ENCODE results near the gene FBP1. TPM values are rescaled to one million over a fixed set of nuclear protein-coding genes. Genes with fewer than 3 reads are reported as not detected.

The FBP1 gene
- total RNA-seq, 1 donor from 2014 or later, result not detected

DNA sequence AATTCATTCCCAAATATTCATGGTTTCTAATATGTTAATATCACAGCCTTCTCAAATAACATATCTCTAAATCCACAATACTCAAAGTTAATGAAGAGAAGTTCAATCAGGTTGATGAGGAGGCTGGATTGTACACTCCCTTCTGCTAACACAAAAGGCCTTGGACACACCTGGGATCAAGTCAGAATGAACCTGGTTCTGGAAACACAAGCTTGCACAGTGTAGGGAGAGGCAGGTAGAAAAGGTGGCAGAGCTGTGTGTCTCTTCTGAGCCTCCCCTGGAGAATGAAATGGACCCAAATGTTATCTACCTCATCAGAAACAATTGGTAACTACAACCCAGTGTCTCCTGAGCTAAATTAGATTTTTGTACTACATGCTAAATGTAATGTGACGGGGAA is 40.7 kb upstream of the FBP1 start:
- TF ChIP-seq, protein P1, sequence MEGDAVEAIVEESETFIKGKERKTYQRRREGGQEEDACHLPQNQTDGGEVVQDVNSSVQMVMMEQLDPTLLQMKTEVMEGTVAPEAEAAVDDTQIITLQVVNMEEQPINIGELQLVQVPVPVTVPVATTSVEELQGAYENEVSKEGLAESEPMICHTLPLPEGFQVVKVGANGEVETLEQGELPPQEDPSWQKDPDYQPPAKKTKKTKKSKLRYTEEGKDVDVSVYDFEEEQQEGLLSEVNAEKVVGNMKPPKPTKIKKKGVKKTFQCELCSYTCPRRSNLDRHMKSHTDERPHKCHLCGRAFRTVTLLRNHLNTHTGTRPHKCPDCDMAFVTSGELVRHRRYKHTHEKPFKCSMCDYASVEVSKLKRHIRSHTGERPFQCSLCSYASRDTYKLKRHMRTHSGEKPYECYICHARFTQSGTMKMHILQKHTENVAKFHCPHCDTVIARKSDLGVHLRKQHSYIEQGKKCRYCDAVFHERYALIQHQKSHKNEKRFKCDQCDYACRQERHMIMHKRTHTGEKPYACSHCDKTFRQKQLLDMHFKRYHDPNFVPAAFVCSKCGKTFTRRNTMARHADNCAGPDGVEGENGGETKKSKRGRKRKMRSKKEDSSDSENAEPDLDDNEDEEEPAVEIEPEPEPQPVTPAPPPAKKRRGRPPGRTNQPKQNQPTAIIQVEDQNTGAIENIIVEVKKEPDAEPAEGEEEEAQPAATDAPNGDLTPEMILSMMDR (IDR thresholded peaks at IDR 0.05), result no peak

DNA sequence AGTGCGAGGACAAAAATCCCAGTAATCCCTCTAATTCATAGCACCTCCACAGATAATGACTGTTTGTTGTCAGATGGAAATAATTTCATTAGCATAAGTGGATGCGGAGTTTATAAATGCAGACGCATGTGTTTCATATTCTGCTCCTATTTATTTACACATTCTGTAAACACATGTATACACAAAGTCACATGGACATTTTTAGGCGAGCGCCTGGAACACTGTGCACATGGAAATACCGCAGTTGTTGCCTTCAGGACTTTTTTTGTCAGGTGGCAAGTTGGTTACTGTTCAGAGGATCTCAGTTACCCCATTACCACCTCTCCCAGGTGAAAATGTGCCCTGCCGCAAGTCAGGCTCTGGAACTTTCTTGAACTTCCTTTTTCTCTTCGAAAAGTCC is 40.3 kb upstream of the FBP1 start:
- H3K36me3 Mint-ChIP-seq (ENCODE audit: low read depth), result no peaks in the 10 kb centered on the region
- no peak overlapping the region for H3K27ac Mint-ChIP-seq (ENCODE audit: unreplicated experiment)
- H3K9me3 Mint-ChIP-seq (ENCODE audit: low read depth), result no peaks in the 10 kb centered on the region
- no peak for DNase-seq (ENCODE audit: low spot score)
- H3K27me3 Mint-ChIP-seq (ENCODE audit: low read depth), result no peaks in the 10 kb centered on the region
- TF ChIP-seq, protein P1 (IDR thresholded peaks at IDR 0.05), result no peak
- H3K4me1 Mint-ChIP-seq (ENCODE audit: low read depth), result peaks cover 34% of the 10 kb centered on the region
- no peak overlapping the region for H3K4me3 Mint-ChIP-seq (ENCODE audit: unreplicated experiment)

More for the DNA sequence above, 40.7 kb upstream of the FBP1 start:
- no peaks in the 10 kb centered on the region for H3K27me3 Mint-ChIP-seq (ENCODE audit: low read depth)
- H3K4me3 Mint-ChIP-seq (ENCODE audit: unreplicated experiment), result no peak overlapping the region
- DNase-seq (ENCODE audit: low spot score), result no peak
- H3K27ac Mint-ChIP-seq (ENCODE audit: unreplicated experiment), result no peak overlapping the region
- no peaks in the 10 kb centered on the region for H3K36me3 Mint-ChIP-seq (ENCODE audit: low read depth)
- peaks cover 29% of the 10 kb centered on the region for H3K4me1 Mint-ChIP-seq (ENCODE audit: low read depth)
- H3K9me3 Mint-ChIP-seq (ENCODE audit: low read depth), result no peaks in the 10 kb centered on the region

DNA sequence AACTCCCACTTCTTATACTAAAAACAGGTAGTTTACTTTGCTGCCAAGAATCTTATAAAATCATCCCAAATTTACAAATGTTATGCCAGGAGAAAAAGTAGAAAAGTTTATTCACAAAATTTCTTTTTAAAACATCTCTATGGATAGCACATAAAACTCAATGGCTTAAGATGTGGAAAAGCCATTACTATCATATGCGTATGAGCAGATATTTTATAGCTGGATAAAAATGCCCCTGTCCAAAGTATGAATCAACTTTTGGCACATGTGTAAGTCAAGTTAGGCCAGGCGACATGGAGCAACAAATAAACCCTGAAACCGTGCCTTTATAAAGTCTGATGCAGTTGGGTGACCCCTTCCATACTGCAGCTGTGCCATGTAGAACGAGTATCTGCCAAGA is 38.6 kb upstream of the FBP1 start:
- DNase-seq (ENCODE audit: low spot score), result no peak
- H3K27me3 Mint-ChIP-seq (ENCODE audit: low read depth), result no peaks in the 10 kb centered on the region
- peaks cover 47% of the 10 kb centered on the region for H3K4me1 Mint-ChIP-seq (ENCODE audit: low read depth)
- TF ChIP-seq, protein P1 (IDR thresholded peaks at IDR 0.05), result no peak
- H3K27ac Mint-ChIP-seq (ENCODE audit: unreplicated experiment), result no peak overlapping the region
- H3K36me3 Mint-ChIP-seq (ENCODE audit: low read depth), result no peaks in the 10 kb centered on the region
- no peaks in the 10 kb centered on the region for H3K9me3 Mint-ChIP-seq (ENCODE audit: low read depth)
- H3K4me3 Mint-ChIP-seq (ENCODE audit: unreplicated experiment), result no peak overlapping the region

DNA sequence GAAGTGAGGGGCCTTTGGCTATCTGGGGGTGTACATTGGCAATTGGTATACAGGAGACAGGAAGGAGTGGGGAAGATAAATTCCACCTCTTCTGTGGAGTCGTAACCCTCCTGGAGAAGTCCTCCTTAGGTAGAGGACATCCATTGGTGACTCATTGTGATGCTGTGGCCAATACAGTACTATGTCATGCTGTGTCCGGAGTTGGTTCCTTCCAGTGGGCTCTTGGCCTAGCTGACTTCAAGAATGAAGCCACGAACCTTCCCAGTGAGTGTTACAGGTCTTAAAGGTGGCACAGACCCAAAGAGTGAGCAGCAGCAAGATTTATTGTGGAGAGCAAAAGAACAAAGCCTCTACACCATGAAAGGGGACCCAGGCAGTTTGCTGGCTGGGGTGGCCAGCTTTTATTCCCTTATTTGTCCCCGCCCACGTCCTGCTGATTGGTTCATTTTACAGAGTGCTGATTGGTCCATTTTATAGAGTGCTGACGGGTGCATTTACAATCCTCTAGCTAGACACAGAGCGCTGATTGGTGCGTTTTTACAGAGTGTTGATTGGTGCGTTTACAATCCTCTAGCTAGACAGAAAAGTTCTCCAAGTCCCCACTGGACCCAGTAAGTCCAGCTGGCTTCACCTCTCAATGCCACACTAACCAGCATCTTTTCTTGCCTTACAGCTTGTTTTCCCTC is 37.3 kb upstream of the FBP1 start:
- no peak overlapping the region for H3K27ac Mint-ChIP-seq (ENCODE audit: unreplicated experiment)
- no peak overlapping the region for H3K4me3 Mint-ChIP-seq (ENCODE audit: unreplicated experiment)
- peaks cover 5% of the 10 kb centered on the region for H3K9me3 Mint-ChIP-seq (ENCODE audit: low read depth)
- no peaks in the 10 kb centered on the region for H3K27me3 Mint-ChIP-seq (ENCODE audit: low read depth)
- TF ChIP-seq, protein P1 (IDR thresholded peaks at IDR 0.05), result no peak
- H3K36me3 Mint-ChIP-seq (ENCODE audit: low read depth), result no peaks in the 10 kb centered on the region
- DNase-seq (ENCODE audit: low spot score), result no peak
- H3K4me1 Mint-ChIP-seq (ENCODE audit: low read depth), result peaks cover 49% of the 10 kb centered on the region

DNA sequence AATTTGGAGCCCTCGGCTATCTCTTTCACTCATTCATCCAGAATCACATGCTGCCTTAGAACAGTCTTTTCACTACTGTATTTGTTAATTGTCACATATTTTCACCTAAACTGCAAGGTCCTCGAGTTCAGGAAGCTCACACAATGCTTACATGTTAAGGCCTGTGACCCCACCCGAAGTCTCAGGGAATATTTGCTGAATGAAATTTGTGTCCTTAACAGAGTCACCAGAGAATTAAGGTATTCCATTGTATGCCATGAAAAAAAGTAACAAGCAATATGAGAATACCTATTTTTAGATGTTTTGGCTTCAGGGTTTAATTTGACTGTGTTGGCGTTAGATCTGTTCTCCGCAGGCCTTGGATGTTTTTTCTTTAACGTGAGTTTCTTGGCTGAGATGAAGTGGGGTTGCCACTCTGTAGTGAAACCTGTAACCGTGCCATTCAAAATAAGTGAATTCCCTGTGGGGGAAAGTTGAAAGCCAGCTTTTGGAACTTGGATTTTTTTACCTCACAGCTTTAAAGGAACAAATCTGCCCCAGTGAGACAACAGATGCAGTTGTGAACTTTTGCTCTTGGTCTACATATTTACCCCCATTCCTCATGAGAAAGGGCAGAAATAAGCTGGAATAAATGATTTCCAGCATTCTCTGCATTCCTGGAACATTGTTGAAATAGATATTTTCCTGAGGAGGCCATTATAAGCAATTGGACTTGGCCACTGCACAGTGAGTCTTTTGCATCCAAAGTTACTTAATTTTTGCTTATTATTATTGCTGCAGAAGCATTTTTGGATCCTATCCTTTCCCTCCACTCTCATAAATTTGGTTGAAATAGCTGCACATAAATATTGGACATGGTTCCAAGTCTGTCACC is 35.9 kb upstream of the FBP1 start:
- Mint-ChIP-seq H3K4me1 (ENCODE audit: low read depth) (peaks cover 46% of the 10 kb centered on the region), H3K4me3 (ENCODE audit: unreplicated experiment) (no peak overlapping the region), H3K27ac (ENCODE audit: unreplicated experiment) (peak overlapping the region; percentile 87), H3K36me3 (ENCODE audit: low read depth) (no peaks in the 10 kb centered on the region), H3K27me3 (ENCODE audit: low read depth) (no peaks in the 10 kb centered on the region), H3K9me3 (ENCODE audit: low read depth) (peaks cover 5% of the 10 kb centered on the region)
- TF ChIP-seq, protein P1 (IDR thresholded peaks at IDR 0.05), result no peak
- DNase-seq (ENCODE audit: low spot score), result no peak
